IMR-90 (cell line): Measurements from ENCODE around the gene ABHD2. TPM values are rescaled to one million over a fixed set of nuclear protein-coding genes. Genes with fewer than 3 reads are reported as not detected.
A peak's percentile ranks its signal among the peaks of the same experiment; 100 is the strongest.

ENCODE experiments used
- ATAC-seq: fragments of 200-7000 bp; cut with Tn5 transposase; 2 replicates; pipeline ENCODE4 v1.9.1; 2020; ENCODE audit warnings: low read depth, mild to moderate bottlenecking, moderate library complexity
- BruUV-seq: library from RNA; stranded (reverse); fragments of 400-500 nt; replicated peaks from 2 replicates; lab custom pipeline; 2021; lab: Mats Ljungman, UMichigan
- CTCF ChIA-PET: fragments of 300-600 bp; formaldehyde crosslinking; extraction: SDS; loops from one replicate; lab custom pipeline; 2021; ENCODE audit warnings: antibody characterized with exemption; lab: Yijun Ruan, JAX
- POLR2A ChIA-PET: fragments of 300-600 bp; sonication (Branson Sonifier 250); formaldehyde crosslinking; loops from one replicate; lab custom pipeline; 2022; ENCODE audit warnings: antibody characterized with exemption; ENCODE audit not compliant: unreplicated experiment; lab: Charles Lee
- DNase-seq: peaks from one replicate; pipeline ENCODE4 v3.0.0; 2013
- H2AFZ ChIP-seq: replicated peaks from 2 replicates; pipeline ENCODE3; 2013; ENCODE audit warnings: low read length, mild to moderate bottlenecking; ENCODE audit not compliant: poor library complexity
- H2AK5ac ChIP-seq: 2 replicates; pipeline ENCODE4 v1.6.1; 2013; ENCODE audit warnings: low read depth, low read length, inconsistent platforms
- H2AK9ac ChIP-seq: replicated peaks from 2 replicates; pipeline ENCODE3; 2013; ENCODE audit warnings: mild to moderate bottlenecking, low read depth, low read length, moderate library complexity; ENCODE audit not compliant: poor library complexity
- H2BK120ac ChIP-seq: 2 replicates; pipeline ENCODE4 v1.6.1; 2013; ENCODE audit warnings: low read depth, low read length, inconsistent platforms
- H2BK15ac ChIP-seq: 3 replicates; pipeline ENCODE4 v1.6.1; 2013; ENCODE audit warnings: low read depth, low read length, inconsistent platforms
- H2BK20ac ChIP-seq: 2 replicates; pipeline ENCODE4 v1.6.1; 2013; ENCODE audit warnings: low read depth, mild to moderate bottlenecking, inconsistent platforms, low read length, moderate library complexity
- H2BK5ac ChIP-seq: 2 replicates; pipeline ENCODE4 v1.6.1; 2013; ENCODE audit warnings: mild to moderate bottlenecking, low read depth, low read length, inconsistent platforms; ENCODE audit not compliant: poor library complexity, severe bottlenecking
- H3K14ac ChIP-seq: replicated peaks from 2 replicates; pipeline ENCODE4 v1.6.1; 2013; ENCODE audit warnings: low read depth, low read length, inconsistent platforms
- H3K18ac ChIP-seq: 2 replicates; pipeline ENCODE4 v1.6.1; 2013; ENCODE audit warnings: low read depth, low read length, control low read depth
- H3K23ac ChIP-seq: 2 replicates; pipeline ENCODE4 v1.6.1; 2013; ENCODE audit warnings: low read depth, low read length, inconsistent platforms
- H3K27ac ChIP-seq: 2 replicates; pipeline ENCODE4 v1.5.1; 2013; ENCODE audit warnings: mild to moderate bottlenecking, control low read depth, low read length; ENCODE audit not compliant: insufficient read depth
- H3K27me3 ChIP-seq: 2 replicates; pipeline ENCODE4 v1.6.1; 2013; ENCODE audit warnings: low read length; ENCODE audit not compliant: control insufficient read depth, insufficient read depth
- H3K36me3 ChIP-seq: 2 replicates; pipeline ENCODE4 v1.6.1; 2013; ENCODE audit warnings: low read length, mixed read lengths; ENCODE audit not compliant: control insufficient read depth, insufficient read depth
- H3K4ac ChIP-seq: 2 replicates; pipeline ENCODE4 v1.6.1; 2013; ENCODE audit warnings: low read depth, low read length, inconsistent platforms
- H3K4me1 ChIP-seq: 2 replicates; pipeline ENCODE4 v1.6.1; 2013; ENCODE audit warnings: low read length, mixed read lengths; ENCODE audit not compliant: control insufficient read depth, insufficient read depth
- H3K4me2 ChIP-seq: 2 replicates; pipeline ENCODE4 v1.6.1; 2013; ENCODE audit warnings: low read depth, mild to moderate bottlenecking, control low read depth, low read length, moderate library complexity
- H3K4me3 ChIP-seq: 2 replicates; pipeline ENCODE4 v1.5.1; 2013; ENCODE audit warnings: low read depth, mild to moderate bottlenecking, control low read depth, low read length, moderate library complexity; ENCODE audit not compliant: insufficient read depth
- H3K56ac ChIP-seq: 2 replicates; pipeline ENCODE4 v1.6.1; 2013; ENCODE audit warnings: low read length, inconsistent platforms; ENCODE audit not compliant: insufficient read depth; ENCODE audit errors: extremely low read depth
- H3K79me1 ChIP-seq, 2 experiments: 2 replicates each; pipeline ENCODE4 v1.6.1; 2013; ENCODE audit warnings: low read length in 2 of 2, inconsistent platforms in 1 of 2, low read depth in 1 of 2
- H3K9ac ChIP-seq: 2 replicates; pipeline ENCODE4 v1.6.1; 2013; ENCODE audit warnings: low read depth, low read length, control low read depth
- H3K9me1 ChIP-seq: 2 replicates; pipeline ENCODE4 v1.6.1; 2013; ENCODE audit warnings: low read length, inconsistent platforms; ENCODE audit not compliant: insufficient read depth
- H3K9me3 ChIP-seq: 2 replicates; pipeline ENCODE4 v1.6.1; 2013; ENCODE audit warnings: low read length; ENCODE audit not compliant: control insufficient read depth, insufficient read depth
- H4K20me1 ChIP-seq: 2 replicates; pipeline ENCODE4 v1.6.1; 2013; ENCODE audit warnings: low read length, inconsistent platforms; ENCODE audit not compliant: insufficient read depth
- H4K5ac ChIP-seq: 2 replicates; pipeline ENCODE4 v1.6.1; 2013; ENCODE audit warnings: mild to moderate bottlenecking, low read depth, low read length, control low read depth
- H4K8ac ChIP-seq, 2 experiments: 2 replicates each; pipeline ENCODE4 v1.6.1; 2013; ENCODE audit warnings: low read depth in 2 of 2, low read length in 2 of 2, control low read depth in 1 of 2, inconsistent platforms in 1 of 2
- H4K91ac ChIP-seq: 2 replicates; pipeline ENCODE4 v1.6.1; 2013; ENCODE audit warnings: low read depth, low read length, inconsistent platforms; ENCODE audit not compliant: insufficient read depth
- BHLHE40 ChIP-seq: fragments of 150-350 bp; IDR thresholded peaks from 2 replicates; pipeline ENCODE4 v1.6.1; 2016; ENCODE audit warnings: mild to moderate bottlenecking, low read depth, low read length
- CHD1 ChIP-seq: IDR thresholded peaks from 2 replicates; pipeline ENCODE4 v1.6.1; 2012; ENCODE audit warnings: low read depth, low read length, improper control_type of control experiment
- FOS ChIP-seq: fragments of 150-350 bp; IDR thresholded peaks from 2 replicates; pipeline ENCODE4 v1.6.1; 2016; ENCODE audit warnings: low read depth, low read length
- MAZ ChIP-seq: IDR thresholded peaks from 2 replicates; pipeline ENCODE4 v1.6.1; 2012; ENCODE audit warnings: low read depth, mild to moderate bottlenecking, low read length, improper control_type of control experiment, moderate library complexity, borderline replicate concordance
- NFE2L2 ChIP-seq: fragments of 150-350 bp; IDR thresholded peaks from 2 replicates; pipeline ENCODE4 v1.6.1; 2016; ENCODE audit warnings: low read depth, mild to moderate bottlenecking, low read length
- POLR2A ChIP-seq: IDR thresholded peaks from 2 replicates; pipeline ENCODE4 v1.6.1; 2012; ENCODE audit warnings: mild to moderate bottlenecking, low read depth, low read length
- RCOR1 ChIP-seq: IDR thresholded peaks from 2 replicates; pipeline ENCODE4 v1.6.1; 2012; ENCODE audit warnings: mild to moderate bottlenecking, low read length, improper control_type of control experiment; ENCODE audit not compliant: insufficient replicate concordance
- RFX5 ChIP-seq: IDR thresholded peaks from 2 replicates; pipeline ENCODE4 v1.8.0; 2012; ENCODE audit warnings: low read depth, mild to moderate bottlenecking, low read length, moderate library complexity
- SMC3 ChIP-seq: fragments of 150-350 bp; IDR thresholded peaks from 2 replicates; pipeline ENCODE4 v1.6.1; 2016; ENCODE audit warnings: low read depth, mild to moderate bottlenecking, antibody characterized with exemption, low read length, moderate library complexity
- WGBS, 2 experiments: methylation state at CpG; one replicate each; pipeline versions ENCODE4 v1.1.5 to v1.1.7; 2013; ENCODE audit warnings: missing lambda C conversion rate in 2 of 2; ENCODE audit not compliant: insufficient read length in 1 of 2; ENCODE audit errors: extremely low coverage in 2 of 2; 5-methylcytosine and 5-hydroxymethylcytosine counted together
- dilution Hi-C: fragments of 300-500 bp; cut with HindIII; formaldehyde crosslinking; loops from one replicate; pipeline ENCODE4 v1.14.3; 2018; ENCODE audit warnings: low sequenced_read_pairs; ENCODE audit not compliant: unreplicated experiment
- in situ Hi-C: fragments of 300-500 bp; cut with MboI; formaldehyde crosslinking; loops from 3 replicates; pipeline ENCODE4 v1.14.3; 2019; ENCODE audit warnings: low sequenced_read_pairs, inconsistent platforms, mixed read lengths
- intact Hi-C: fragments of 100-400 bp; cut with micrococcal nuclease; formaldehyde crosslinking; loops from 2 replicates; pipeline ENCODE4 v1.10.0; 2022
- polyA plus RNA-seq, 3 experiments: library from polyadenylated mRNA; depleted of rRNA; stranded (reverse); fragments of >200 nt; gene quantifications; 2 replicates each; pipeline ENCODE4 v1.2.3, GENCODE V29; 2012; ENCODE audit warnings: low replicate concordance in 1 of 3
- total RNA-seq: library from RNA; depleted of rRNA; stranded (reverse); fragments of >200 nt; gene quantifications from 2 replicates; pipeline ENCODE4 v1.2.3, GENCODE V29; 2012
- TF ChIP-seq, protein P1 (sequence below): fragments of 150-350 bp; IDR thresholded peaks from 2 replicates; pipeline ENCODE4 v1.6.1; 2016; ENCODE audit warnings: low read depth, mild to moderate bottlenecking, low read length, moderate library complexity, borderline replicate concordance
- TF ChIP-seq, protein P2 (sequence below): fragments of 150-350 bp; IDR thresholded peaks from 2 replicates; pipeline ENCODE4 v1.6.1; 2017; ENCODE audit warnings: mild to moderate bottlenecking, antibody characterized with exemption, low read length, low read depth

Gene ABHD2
- total and polyA plus RNA-seq, 2 of the 4 experiments (the other 2 are of a cell fraction), result 31.2 to 62.9 TPM

DNA sequence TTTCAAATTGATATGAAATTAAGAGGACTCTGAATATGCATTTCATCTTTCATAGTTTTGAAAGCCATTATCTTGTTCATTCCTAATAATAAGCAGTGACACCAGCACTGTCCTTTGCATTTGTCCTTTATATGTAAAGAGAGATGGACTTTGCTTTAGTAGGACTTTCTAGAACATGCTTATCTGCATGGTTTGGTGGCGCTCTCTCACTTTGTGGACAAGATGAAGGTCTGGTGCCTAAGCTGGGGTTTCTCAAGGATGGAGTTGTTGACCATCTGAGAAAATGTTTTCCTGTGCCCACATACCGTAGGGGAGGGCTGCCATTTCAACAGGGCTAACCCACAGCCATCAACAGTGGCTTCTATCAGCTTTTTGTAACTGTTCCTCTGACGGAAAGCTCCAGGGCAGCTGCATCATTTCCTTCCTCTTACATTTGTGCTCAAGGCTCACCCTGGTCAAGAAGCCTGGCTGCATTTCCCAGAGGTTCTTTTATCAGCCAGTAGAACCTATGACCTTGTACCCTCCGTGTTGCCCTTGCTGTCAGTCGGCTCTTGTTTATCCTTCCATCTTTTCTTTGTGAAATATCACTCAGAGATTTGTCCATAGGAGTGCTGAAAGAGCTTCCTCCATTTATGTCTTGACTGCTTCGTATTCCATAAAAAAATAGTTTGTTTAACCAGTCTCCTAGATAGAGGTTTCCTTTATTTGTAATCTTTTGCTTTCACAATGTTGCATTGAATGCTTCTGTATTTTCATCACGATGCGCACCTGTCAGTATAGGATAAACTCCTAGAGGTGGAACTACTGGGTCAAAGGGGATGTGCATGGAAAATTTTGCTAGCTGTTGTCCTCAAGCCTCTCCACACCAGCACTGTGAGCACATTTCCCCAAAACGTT, 44.6 kb downstream of the ABHD2 start:
- H4K5ac ChIP-seq, result no peak overlapping the region
- peaks cover 28 to 53% of the 10 kb centered on the region in 2 experiments for H3K79me1 ChIP-seq
- CTCF ChIA-PET, result interaction anchor here (0.5 to 2.2 kb wide), 5 partner anchors 17 to 80 kb away, joined by 3 to 12 read pairs (median 3); partner anchors contain the start of gene ABHD2
- H2AFZ ChIP-seq, result no peak overlapping the region
- H3K9ac ChIP-seq, result no peak overlapping the region
- no peak overlapping the region; the same call in 1 of the 2 replicates for H3K14ac ChIP-seq
- H3K4me3 ChIP-seq, result no peak overlapping the region
- no peak overlapping the region for H3K27ac ChIP-seq
- no peaks in the 10 kb centered on the region for H3K9me3 ChIP-seq
- H2BK20ac ChIP-seq, result no peak overlapping the region
- no peaks in the 10 kb centered on the region for H4K20me1 ChIP-seq
- H4K8ac ChIP-seq, result no peak overlapping the region
- no peak overlapping the region for H2BK120ac ChIP-seq
- H3K23ac ChIP-seq, result peak overlapping the region; percentile 50; the same call in 1 of the 2 replicates
- H3K9me1 ChIP-seq, result peaks cover 5% of the 10 kb centered on the region
- intact Hi-C loops (no loop called here), in situ Hi-C loops (no loop called here), dilution Hi-C loops (no loop called here)
- H3K4me1 ChIP-seq, result peaks cover 13% of the 10 kb centered on the region
- POLR2A ChIA-PET, result no interaction called here
- no peak overlapping the region for H2AK5ac ChIP-seq
- no peak overlapping the region for H3K4me2 ChIP-seq
- no peaks in the 10 kb centered on the region for H3K27me3 ChIP-seq
- peaks cover 10% of the 10 kb centered on the region for H3K36me3 ChIP-seq
- H4K91ac ChIP-seq, result no peak overlapping the region
- no peak overlapping the region for H2BK5ac ChIP-seq
- DNase-seq (no peak), ATAC-seq (no peak)
- TF ChIP-seq CHD1, result no peak
- no peak for TF ChIP-seq RFX5
- TF ChIP-seq SMC3, result no peak
- TF ChIP-seq, protein P1, sequence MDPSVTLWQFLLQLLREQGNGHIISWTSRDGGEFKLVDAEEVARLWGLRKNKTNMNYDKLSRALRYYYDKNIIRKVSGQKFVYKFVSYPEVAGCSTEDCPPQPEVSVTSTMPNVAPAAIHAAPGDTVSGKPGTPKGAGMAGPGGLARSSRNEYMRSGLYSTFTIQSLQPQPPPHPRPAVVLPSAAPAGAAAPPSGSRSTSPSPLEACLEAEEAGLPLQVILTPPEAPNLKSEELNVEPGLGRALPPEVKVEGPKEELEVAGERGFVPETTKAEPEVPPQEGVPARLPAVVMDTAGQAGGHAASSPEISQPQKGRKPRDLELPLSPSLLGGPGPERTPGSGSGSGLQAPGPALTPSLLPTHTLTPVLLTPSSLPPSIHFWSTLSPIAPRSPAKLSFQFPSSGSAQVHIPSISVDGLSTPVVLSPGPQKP, result no peak
- no peak for TF ChIP-seq FOS
- no peak for TF ChIP-seq RCOR1
- TF ChIP-seq, protein P2, sequence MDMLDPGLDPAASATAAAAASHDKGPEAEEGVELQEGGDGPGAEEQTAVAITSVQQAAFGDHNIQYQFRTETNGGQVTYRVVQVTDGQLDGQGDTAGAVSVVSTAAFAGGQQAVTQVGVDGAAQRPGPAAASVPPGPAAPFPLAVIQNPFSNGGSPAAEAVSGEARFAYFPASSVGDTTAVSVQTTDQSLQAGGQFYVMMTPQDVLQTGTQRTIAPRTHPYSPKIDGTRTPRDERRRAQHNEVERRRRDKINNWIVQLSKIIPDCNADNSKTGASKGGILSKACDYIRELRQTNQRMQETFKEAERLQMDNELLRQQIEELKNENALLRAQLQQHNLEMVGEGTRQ, result no peak
- TF ChIP-seq POLR2A, result no peak
- TF ChIP-seq MAZ, result no peak
- no peak for TF ChIP-seq BHLHE40
- TF ChIP-seq NFE2L2, result no peak
- no peak overlapping the region for H3K18ac ChIP-seq
- no peak overlapping the region for H3K56ac ChIP-seq
- WGBS, 2 experiments, result 60% methylated on average over 3 of the region's 9 CpGs; no CpG with 5 or more reads in 1 of the 2 experiments
- H2AK9ac ChIP-seq, result no peak overlapping the region
- H3K4ac ChIP-seq, result no peak overlapping the region; the same call in 1 of the 2 replicates
- H2BK15ac ChIP-seq, result no peak overlapping the region
- BruUV-seq, result no TSS peak
